Stimulated activated CD4-positive, alpha-beta T cell treated with anti-CD3 and anti-CD28 coated beads, Interleukin-12 subunit alpha, Interleukin-12 subunit beta, amount 100 ng/mL, for 24 hours (primary cell): Measurements from ENCODE around the gene ZMYND15.
"Not testable (repeated sequence)": the region's sequence is repeated elsewhere in the genome, so short reads cannot be mapped to it uniquely, and the experiment has no call there.

ENCODE experiments used
- DNase-seq, 2 experiments: peaks; one replicate each; pipeline ENCODE4 v3.0.0-alpha.2; 2020; ENCODE audit warnings: low read depth in 2 of 2

Gene ZMYND15

GRCh38 chr17:4739122-4740024 lies at the start of gene ZMYND15, which contains the start of gene CXCL16:
TSS of gene ZMYND15 (plus strand) at chr17:4739833. CDS start at chr17:4740549, 716 bp downstream.
TSS of gene CXCL16 (minus strand) at chr17:4739928. CDS start at chr17:4739339, 589 bp downstream.
- DNase-seq: peak in 1 of 2 experiments; percentile 38

- DNase-seq: not testable (repeated sequence)
Observed at GRCh38 chr17:4689872-4690271, 49.8 kb upstream of the ZMYND15 start.

GRCh38 chr17:4690745-4691144 lies 48.9 kb upstream of the ZMYND15 start:
- no peak for DNase-seq

GRCh38 chr17:4691686-4692085 lies 47.9 kb upstream of the ZMYND15 start:
- no peak for DNase-seq

GRCh38 chr17:4693416-4693815 lies 46.2 kb upstream of the ZMYND15 start:
- DNase-seq: no peak

GRCh38 chr17:4696437-4696805 lies 43.2 kb upstream of the ZMYND15 start:
- no peak for DNase-seq

- not testable (repeated sequence) for DNase-seq
Observed at GRCh38 chr17:4699401-4700056, 40.1 kb upstream of the ZMYND15 start.

GRCh38 chr17:4701116-4701515 lies 38.5 kb upstream of the ZMYND15 start:
- no peak for DNase-seq

GRCh38 chr17:4703330-4703691 lies 36.3 kb upstream of the ZMYND15 start:
- no peak for DNase-seq

- DNase-seq: not testable (repeated sequence)
Observed at GRCh38 chr17:4704574-4704907, 35.1 kb upstream of the ZMYND15 start.

GRCh38 chr17:4704991-4705390 lies 34.6 kb upstream of the ZMYND15 start:
- no peak for DNase-seq

- no peak for DNase-seq
Observed at GRCh38 chr17:4706121-4706520, 33.5 kb upstream of the ZMYND15 start.

GRCh38 chr17:4708436-4708835 lies 31.2 kb upstream of the ZMYND15 start:
- DNase-seq: peak in 1 of 2 experiments; percentile 49

- peak; percentile 96 to 97 for DNase-seq
Observed at GRCh38 chr17:4709794-4710692, 29.6 kb upstream of the ZMYND15 start, which contains the start of gene ARRB2. TSS of gene ARRB2 (plus strand) at chr17:4710632. CDS start at chr17:4710722, 90 bp downstream.

- DNase-seq: peak; percentile 25
Observed at GRCh38 chr17:4710693-4711634, 28.7 kb upstream of the ZMYND15 start.

GRCh38 chr17:4711661-4712181 lies 27.9 kb upstream of the ZMYND15 start:
- no peak for DNase-seq

GRCh38 chr17:4712526-4712925 lies 27.1 kb upstream of the ZMYND15 start:
- DNase-seq: no peak

GRCh38 chr17:4714340-4715062 lies 25.1 kb upstream of the ZMYND15 start:
- DNase-seq: not testable (repeated sequence)

GRCh38 chr17:4715063-4715744 lies 24.4 kb upstream of the ZMYND15 start:
- DNase-seq: peak in 1 of 2 experiments; percentile 26
